HG03095 (cell line): ENCODE measurements around the gene SAXO2.
"Not testable (repeated sequence)": the region's sequence is repeated elsewhere in the genome, so short reads cannot be mapped to it uniquely, and the experiment has no call there.

Source experiments
- ATAC-seq: cut with Tn5 transposase; IDR thresholded peaks from one replicate; pipeline ENCODE4 v1.9.1; 2021; ENCODE audit warnings: moderate library complexity; ENCODE audit not compliant: unreplicated experiment

SAXO2 gene, protein sequence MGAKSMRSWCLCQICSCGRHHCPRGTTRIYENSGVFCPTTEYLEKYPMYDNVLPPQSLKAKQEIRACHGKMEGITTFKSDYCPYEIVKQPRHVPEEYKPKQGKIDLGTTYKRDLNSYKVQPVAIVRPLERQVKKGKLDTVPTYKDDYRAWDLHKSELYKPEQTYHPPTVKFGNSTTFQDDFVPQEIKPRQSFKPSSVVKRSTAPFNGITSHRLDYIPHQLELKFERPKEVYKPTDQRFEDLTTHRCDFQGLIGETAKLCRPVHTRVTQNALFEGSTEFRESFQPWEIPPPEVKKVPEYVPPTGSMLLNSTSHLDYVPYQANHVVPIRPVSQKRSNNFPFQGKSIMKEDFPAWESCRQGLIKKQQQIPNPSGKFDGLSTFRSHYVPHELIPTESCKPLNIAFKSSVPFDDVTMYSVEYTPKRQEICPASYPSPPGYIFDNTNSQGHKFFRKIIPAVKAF

DNA sequence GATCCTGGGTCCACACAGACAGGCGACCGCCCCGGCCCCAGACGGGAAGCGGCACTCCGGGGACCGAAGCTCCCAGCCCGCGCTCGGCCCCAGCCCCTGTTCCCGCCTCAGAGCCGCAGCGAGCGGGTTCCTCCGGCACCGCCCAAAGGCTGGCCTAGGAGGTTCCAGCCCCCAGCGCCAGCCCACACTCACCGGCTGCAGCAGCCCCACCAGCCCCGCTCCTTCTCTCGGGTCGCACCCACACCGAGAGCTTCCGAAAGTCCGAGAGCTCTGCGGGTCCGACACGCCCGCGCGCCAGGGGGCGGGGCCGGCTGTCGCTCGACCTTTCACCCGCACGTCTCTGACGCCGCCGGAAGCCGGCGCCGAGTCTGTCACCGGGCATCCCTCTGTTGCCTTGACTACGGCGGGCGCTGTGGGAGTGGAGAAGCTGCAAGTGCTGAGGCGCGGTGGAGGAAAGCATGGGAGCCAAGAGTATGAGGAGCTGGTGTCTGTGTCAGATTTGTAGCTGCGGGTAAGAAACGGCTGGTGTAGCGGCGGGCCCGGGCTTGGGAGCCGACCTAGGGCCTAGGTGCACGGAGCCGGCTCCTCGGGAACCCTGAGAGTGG lies at the start of gene SAXO2, which contains the start of gene EFL1:
Gene SAXO2, plus strand, starts transcription at position 397 of the 605 bp plus-strand sequence. Its CDS starts 62 bp downstream, at position 459.
Gene EFL1, minus strand, starts transcription at position 313 of the 605 bp plus-strand sequence. CDS start 956 bp downstream, outside the sequence.
- ATAC-seq = peak; percentile 94

DNA sequence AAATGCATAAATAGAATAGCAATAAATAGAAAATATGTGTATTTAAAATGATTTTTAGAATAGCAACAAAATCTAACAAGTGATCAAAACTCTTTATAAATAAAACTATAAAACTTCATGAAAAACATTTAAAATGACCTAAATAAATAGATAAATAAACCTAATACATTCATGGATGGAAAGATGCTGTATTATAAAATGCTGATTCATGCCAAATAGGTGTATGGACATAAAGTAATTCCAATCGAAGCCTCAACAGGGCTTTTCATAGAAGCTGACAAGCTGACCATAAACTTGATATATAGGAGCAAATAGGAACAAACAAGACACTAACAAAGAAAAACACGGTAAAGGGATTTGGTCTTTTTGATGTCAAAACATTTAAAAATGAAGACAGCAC lies 46.5 kb upstream of the SAXO2 start:
- not testable (repeated sequence) for ATAC-seq

DNA sequence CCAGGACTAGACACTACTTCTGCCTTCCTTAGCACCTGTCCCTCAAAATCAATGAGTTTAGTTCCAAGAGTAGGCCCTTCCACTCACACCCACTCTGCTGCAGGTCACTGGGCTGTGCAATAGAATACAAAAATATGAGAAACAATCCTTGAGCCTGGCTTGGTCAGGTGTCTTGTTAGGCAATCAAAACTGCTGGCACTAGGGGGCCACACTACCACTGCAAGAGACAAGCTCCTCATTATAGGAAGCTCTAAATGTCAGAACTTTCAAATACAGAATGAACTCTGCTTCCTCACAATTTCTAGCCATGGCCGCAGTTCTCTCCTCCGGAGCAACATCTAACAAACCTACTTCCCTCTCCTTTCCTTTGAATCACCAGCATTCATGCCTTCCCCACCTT lies 41.1 kb upstream of the SAXO2 start:
- ATAC-seq = not testable (repeated sequence)

DNA sequence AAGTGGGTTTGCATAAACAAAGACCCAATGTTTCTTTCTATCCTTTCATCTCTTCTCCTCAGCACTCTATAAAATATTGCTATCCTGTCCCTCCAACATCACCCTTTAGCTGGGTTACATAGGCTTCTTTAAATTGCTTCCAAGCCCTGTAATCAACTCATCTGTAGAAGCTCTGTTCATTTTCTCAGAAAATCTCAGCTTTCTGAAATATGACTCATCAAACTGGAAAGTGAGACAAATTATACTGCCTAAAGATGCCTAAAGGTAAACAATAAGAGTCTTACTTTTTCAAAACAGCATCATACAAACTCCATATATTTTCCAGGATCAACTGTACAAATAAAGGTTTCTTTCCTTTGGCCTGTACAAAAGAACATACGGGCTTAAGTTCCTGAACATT lies 33.9 kb upstream of the SAXO2 start:
- ATAC-seq = no peak

DNA sequence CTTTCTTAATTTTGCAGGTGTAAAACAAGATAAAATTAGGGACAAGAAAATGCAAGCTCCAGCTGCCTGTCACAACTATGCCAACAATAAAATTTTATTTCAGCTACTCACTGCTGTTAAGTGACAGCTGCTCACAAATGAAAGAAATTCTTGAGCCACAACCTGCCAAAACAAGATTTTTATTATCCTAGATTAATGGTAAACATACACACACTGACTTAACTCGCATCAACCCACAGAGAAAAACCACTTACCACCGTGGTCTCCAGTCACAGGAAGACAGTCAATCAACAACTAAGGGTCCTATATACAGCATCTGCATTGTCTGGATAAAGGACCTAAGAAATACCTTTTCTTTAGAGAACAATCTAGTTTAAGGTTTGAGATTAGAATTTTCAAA lies 31.4 kb upstream of the SAXO2 start:
- no peak for ATAC-seq

DNA sequence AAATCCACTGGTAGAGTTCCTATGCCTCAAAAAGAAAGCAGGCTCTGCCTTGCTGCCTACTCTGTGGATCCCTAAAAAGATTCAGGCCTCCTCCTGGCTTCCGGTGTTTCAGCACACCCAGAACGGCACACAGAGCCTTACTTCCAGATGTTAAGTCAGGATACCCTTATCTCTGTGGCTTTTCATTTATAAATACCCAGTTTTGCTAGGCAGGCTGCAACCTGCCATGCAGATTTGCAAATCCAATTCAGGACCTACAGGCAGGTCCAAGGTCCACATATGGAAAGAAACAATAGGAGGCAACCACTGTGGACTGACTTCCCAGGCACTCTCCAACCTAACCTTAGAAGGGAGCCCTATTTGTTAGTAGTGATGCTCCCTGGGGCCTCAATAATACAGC lies 30.8 kb upstream of the SAXO2 start:
- ATAC-seq = no peak

DNA sequence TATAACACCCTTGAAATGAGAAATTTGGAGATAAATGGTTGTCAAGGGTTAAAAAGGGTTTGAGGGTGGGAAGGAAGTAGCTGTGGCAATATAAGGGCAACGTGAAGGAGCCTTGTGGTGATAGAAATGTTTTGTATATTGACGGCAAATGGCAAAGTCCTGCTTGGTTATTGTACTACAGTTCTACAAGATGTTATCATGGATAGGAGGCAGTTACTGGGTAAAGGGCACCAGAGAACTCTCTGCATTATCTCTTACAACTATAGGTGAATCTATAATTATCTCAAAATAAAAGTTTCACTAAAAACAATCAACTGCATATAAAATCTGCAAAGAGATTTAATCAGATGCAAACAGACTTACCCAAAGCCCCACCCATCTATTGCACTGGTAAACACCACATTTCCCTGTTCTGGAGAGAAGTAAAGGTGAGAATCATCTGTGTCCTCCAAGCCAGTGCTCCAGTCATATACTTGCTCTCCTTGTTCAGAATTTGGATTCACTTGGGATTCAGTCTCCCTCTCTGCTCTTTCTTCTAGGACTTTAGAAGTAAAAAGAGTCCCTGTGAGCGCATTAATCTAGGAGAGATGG lies 24.6 kb upstream of the SAXO2 start:
- not testable (repeated sequence) for ATAC-seq

DNA sequence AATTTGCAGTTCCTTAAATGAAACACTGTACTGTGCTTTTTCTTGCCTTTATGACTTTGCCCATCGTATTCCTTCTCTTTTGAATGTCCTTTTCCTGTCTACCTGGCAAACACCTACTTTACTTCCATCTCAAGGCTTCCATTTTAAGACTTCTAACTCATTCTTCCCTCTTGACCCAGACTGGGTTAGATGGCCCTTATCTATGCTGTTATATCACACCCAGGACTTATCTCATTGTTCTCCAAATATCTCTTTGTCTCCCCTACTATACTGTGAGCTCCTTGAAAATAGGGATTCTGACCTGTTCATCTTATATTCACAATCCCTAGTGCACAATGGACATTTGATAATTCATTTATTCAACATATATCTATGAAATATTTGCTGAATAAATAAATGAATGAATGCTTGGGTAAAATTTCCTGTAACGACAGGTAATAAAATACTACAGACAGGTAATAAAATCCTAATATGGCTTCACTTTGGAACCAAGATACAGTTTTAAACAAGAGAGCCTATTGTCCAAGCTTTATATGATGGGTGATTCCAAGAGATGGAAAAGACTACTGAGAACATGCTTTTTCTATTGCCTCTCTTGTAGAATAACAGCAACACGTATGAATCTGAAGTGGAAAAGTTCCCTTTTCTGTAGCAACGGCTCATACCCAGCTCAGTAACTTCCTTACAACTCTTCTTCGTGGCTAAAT lies 22.8 kb upstream of the SAXO2 start:
- no peak for ATAC-seq

DNA sequence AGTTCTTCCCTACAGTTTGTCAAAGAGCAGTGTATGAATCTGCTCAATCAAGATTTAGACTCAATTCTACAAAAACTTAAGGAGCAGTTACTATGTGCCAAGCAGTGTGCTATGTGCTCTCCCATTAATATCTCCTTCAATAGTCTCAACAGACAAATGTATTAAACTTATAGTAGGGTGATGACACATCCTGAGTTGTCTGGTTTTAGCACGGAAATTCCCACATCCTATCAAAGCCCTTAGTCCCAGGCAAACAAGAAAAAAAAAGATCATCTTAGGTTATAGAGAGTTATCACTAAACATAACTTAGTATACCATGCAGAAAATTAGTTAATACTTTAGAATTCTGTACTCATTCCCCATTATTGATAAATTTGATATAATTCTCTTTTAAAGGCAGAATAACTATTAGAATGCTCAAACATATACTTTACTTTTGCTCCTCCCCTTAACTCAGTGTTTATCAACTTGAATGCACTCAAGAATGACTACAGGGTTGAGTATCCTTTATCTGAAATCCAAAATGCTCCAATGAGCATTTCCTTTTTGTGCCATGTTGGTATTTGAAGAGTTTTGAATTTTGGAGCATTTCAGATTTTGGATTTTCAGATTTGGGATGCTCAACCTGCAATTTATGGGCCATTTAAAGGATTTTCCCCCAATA lies 20.6 kb upstream of the SAXO2 start:
- not testable (repeated sequence) for ATAC-seq

DNA sequence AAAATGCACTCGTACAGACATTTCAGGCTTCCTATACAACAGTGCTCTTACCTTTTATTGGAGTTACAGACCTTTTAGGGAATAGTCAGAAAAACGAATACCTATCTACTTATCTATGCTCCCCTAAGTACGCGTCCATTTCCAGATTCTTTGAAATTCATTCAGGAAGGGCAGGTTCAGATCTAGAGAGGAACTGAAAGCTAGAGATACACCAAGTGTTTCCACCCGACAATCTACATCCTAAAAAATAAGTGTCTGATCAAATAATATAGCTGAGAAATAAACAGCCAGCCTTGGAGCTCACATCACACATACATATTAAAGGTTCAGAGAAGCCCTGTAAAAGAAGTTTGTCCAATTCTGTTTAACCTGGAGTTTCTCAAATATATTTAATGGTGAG lies 19.0 kb upstream of the SAXO2 start:
- ATAC-seq = not testable (repeated sequence)

DNA sequence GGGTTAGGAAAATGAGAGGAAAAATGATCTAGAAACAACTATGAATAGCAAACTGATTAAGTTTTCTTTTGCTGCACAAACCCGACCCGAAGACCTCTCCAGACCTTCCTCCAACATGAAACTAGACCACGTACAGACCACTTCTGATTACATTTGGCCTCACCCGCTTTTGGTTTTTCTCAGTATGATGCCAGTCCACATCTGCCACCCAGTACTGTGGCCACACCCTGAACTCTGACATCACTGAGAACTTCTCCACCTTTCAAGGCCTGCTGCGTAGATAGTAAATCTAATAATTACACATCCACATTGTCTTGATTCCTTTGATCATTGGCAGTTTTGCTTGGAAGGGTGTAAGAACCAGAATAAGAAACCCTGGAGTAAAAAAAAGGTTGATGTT lies 16.7 kb upstream of the SAXO2 start:
- ATAC-seq = not testable (repeated sequence)

DNA sequence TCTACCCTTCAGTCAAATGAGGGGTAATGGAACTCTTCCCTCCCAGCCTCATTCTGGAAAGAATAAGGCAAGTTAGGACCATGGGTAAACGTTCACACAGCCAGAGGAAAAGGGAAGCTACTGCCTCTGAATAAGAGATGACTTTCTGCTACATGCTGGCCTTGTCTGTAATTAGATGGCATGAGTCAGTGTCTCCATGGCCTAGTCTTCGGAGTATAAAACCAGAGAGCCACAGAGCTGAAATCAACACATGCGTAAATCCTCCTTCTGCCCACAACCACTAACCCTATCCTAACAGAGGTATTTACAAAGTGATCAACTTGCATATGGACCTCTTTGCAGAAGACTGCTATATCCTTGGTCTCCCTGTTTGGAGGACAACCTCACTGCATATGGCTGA lies 14.4 kb upstream of the SAXO2 start:
- not testable (repeated sequence) for ATAC-seq

DNA sequence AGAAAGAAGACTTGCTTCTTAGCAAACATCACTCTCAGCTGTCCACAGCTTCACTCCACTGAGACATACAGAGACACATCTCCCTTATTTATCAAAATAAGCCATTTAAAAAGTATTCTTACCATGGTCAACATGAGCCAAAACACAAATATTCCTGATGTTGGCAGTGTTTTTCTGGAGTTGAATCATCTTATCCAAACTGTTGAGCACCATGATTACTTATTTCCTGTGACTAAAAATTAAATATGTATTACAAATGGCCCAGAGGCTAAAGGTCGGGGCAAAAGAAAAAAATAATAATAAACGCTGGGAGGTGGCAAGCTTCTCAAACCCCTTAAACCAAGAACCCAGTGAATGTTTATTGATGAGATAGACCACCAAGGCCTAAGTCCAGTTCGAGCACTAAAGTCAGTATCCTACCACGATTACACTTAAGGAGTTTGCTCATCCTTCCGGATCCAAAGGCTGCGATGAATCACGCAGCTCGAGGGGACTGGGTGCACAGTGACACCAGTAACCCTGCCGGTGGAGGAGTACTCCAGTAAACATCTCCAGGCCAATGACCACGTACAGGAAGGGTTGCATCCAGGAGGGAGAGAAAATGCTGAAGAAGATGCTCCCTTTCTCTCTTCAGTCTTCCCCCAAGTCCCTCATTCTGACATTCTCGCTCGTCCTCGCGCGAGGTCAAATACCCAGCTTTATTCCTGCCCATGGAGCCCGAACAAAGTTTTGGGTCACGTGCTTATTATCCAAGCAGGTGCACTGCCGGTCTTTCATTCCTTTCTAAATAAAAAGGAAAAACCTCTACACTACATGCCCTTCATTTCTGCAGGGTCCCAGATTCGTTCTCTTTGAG lies 824 bp upstream of the SAXO2 start:
- ATAC-seq = peak; percentile 13

DNA sequence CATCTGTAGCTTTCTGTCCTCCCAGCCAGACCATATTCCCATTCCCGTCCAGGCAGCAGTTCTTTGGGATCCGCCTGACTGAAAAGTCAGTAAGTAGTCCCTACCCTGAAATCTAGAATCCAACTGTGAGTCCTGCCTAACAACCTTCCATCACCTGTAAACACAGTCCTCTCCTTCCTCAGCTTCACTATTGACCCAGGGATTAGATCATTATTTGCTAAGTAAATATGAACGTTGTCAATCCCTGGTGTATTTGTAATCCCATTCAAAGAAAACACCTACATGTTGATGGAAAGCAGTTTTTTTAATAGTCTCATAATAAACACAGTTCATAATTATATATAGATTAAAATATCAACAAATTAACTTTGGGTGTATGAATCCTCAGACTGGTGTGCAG lies 732 bp downstream of the SAXO2 start:
- no peak for ATAC-seq

DNA sequence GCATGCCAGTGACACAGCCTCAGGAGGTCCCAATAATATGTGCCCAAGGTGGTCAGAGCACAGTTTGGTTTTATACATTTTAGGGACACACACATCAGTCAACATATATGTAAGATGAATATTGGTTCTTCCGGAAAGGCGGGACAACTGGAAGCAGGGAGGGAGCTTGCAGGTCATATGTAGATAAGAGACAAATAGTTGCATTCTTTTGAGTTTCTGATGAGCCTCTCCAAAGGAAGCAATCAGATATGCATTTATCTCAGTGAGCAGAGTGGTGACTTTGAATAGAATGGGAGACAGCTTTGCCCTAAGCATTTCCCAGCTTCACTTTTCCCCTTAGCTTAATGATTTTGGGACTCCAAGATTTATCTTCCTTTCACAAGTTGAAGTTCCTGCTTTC lies 4.5 kb downstream of the SAXO2 start:
- ATAC-seq = not testable (repeated sequence)

DNA sequence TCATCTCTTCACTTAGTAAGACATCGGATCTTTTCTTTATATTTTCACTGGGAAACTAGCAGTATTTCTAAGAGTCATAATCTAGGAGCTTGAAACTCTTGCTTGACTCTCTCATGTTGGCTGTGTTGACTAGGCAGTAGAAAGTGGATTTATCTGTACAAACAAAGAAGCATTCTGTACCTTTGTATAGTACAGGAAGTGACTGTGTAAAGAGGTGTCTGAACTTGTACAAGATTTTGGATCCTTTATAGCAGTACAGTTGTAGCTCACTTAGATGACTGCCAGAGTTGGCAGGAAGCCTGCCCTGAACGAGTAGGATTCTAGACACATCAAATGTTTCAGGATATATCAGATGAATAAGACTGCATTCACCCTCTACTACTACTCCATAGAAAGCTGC lies 5.8 kb downstream of the SAXO2 start:
- ATAC-seq = not testable (repeated sequence)

DNA sequence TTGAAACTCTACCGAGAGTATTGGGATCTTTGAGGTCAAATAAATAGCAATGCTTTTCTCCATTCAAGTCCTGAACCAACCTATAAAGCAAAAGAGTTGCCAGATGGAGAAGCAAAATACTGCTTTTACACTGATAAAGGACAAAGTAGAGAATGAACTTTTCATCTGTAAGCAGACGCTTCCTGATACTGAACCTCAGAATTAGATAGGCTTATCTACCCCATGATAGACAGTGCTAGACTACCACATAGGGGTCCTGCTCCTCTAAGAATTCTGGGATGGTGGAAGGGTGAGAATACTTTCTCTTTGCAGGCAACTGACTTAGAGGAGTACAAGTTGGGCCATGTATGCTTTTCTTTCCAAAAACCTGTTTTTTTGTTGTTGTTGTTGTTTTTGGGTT lies 9.5 kb downstream of the SAXO2 start:
- ATAC-seq = no peak

DNA sequence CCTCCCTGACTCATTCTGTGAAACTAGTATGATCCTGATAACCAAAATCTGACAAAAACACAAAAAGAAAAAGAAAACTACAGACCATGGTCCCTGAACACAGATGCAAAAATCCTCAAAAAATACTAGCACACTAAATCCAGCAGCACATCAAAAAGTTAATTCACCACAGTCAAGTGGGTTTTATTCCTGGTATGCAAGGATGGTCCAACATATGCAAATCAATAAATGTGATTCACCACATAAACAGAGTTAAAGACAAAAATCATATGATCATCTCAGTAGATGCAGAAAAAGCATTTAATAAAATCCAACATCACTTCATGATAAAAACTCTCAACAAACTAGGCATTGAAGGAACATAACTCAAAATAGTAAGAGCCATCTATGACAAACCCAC lies 12.8 kb downstream of the SAXO2 start:
- ATAC-seq = no peak

DNA sequence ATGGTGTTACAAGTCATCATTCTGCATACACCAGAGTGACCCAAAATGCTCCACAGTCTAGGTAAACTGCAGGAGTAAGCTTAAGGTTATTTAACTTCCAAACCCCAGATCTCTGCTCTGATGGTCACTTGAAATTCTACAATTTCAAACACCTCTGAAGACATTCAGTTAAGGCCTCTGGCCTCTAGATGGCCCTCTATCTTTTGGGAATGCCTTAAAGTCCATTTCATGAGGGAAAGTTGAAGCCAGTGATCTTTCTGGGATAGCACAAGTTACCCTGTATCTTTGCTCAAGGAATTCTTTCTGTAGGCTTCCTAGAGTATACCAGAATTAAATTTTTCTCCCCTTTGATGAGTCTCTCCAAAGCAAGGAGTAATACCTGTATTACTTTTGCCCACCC lies 18.7 kb downstream of the SAXO2 start:
- not testable (repeated sequence) for ATAC-seq

DNA sequence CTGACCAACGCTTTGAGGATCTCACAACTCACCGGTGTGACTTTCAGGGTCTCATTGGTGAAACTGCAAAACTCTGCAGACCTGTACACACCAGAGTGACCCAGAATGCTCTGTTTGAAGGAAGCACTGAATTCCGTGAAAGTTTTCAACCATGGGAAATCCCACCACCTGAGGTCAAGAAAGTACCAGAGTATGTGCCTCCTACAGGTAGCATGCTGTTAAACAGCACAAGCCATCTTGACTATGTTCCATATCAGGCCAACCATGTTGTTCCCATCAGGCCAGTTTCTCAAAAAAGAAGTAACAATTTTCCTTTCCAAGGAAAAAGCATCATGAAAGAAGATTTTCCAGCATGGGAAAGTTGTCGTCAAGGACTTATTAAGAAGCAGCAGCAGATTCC lies 19.8 kb downstream of the SAXO2 start:
- not testable (repeated sequence) for ATAC-seq
